C4-2B (cell line): ENCODE results near the gene TSPAN16.

ENCODE experiments used
- H3K27ac ChIP-seq: fragments of 450-650 bp; 2 replicates; pipeline ENCODE4 v1.5.1; 2017
- ZFX ChIP-seq: fragments of 450-650 bp; IDR thresholded peaks from 2 replicates; pipeline ENCODE4 v1.6.1; 2017
- TF ChIP-seq, protein P1 (sequence below): fragments of 450-650 bp; conservative IDR thresholded peaks from 2 replicates; pipeline ENCODE4 v1.5.1; 2017; ENCODE audit warnings: mild to moderate bottlenecking

Gene TSPAN16

DNA sequence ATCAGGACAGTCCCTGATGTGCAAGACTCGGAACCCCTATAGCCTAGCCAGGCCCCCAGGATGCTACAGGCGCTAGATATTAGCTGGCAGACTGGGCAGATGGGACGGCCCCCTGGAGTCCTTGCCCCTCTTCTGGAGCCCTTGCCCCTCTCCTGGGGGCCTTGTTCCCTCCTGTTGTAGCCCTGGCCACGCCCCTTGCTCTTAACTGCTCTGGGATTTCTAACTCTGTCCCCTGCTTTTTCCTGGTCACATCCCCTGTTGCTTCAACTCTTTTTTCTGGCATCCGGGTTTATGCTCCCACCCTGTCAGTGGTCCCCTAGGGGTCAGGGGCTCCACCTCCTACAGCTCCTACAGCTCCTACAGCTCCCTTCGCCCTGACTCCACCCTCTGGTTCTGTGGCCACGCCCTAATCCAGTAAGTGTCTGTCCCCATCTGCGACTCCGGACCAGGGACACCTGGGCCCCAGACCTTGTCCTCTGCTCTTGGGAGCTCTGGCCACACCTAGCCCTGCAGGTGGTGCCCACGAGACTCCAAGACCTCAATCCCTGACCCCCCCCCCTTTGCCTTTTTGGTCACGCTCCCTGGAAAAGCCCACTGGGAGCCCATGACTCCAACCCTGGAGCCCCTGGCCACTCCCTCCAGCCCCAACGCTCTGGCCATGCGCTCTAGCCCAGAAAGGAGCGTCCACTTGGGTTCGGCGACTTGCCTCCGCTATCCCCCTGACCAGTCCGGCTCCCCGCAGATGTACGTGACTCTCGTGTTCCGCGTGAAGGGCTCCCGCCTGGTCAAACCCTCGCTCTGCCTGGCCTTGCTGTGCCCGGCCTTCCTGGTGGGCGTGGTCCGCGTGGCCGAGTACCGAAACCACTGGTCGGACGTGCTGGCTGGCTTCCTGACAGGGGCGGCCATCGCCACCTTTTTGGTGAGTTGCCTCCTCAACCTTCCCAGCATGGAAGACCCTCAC is 66.1 kb downstream of the TSPAN16 start:
- TF ChIP-seq, protein P1, sequence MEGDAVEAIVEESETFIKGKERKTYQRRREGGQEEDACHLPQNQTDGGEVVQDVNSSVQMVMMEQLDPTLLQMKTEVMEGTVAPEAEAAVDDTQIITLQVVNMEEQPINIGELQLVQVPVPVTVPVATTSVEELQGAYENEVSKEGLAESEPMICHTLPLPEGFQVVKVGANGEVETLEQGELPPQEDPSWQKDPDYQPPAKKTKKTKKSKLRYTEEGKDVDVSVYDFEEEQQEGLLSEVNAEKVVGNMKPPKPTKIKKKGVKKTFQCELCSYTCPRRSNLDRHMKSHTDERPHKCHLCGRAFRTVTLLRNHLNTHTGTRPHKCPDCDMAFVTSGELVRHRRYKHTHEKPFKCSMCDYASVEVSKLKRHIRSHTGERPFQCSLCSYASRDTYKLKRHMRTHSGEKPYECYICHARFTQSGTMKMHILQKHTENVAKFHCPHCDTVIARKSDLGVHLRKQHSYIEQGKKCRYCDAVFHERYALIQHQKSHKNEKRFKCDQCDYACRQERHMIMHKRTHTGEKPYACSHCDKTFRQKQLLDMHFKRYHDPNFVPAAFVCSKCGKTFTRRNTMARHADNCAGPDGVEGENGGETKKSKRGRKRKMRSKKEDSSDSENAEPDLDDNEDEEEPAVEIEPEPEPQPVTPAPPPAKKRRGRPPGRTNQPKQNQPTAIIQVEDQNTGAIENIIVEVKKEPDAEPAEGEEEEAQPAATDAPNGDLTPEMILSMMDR = no peak
- TF ChIP-seq ZFX = no peak
- no peak overlapping the region for H3K27ac ChIP-seq

DNA sequence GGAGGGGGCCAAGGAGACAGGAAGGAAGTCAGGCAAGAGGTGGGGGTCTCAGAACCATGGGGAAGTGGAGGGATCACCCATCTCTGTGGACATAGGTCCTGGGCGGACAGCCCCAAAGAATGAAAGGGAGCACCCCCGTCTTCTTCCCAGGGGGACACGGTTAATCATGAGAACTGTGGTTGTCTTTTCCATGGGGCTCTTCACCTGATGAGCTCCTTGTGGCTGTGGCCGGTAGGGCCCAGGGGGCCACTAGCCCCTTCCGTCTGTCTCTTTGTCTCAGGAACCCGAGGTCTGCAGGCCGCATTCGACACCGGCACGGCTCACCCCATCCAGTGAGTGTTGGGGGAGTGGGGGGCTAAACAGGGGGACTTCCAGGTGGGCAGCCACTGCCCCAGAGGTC is 67.9 kb downstream of the TSPAN16 start:
- no peak for TF ChIP-seq ZFX
- TF ChIP-seq, protein P1 = no peak
- no peak overlapping the region for H3K27ac ChIP-seq

DNA sequence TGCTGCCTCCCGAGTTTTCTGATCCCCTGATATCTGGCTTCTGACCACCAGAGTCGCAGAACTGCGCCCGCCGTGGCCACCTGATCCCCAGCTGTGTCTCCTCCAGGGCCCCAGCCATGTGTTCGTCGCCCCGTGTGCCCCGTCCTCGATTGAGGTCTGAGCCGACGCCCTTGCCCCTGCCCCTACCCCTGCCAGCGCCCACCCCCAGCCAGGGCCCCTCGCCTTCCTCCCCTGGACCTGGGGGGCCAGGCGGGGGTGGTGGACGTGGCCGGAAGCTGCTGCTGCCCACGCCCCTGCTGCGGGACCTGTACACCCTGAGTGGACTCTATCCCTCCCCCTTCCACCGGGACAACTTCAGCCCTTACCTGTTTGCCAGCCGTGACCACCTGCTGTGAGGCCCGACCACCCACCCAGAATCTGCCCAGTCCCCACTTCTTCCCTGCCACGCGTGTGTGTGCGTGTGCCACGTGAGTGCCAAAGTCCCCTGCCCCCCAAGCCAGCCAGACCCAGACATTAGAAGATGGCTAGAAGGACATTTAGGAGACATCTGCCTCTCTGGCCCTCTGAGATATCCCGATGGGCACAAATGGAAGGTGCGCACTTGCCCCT is 68.4 kb downstream of the TSPAN16 start:
- no peak for TF ChIP-seq ZFX
- TF ChIP-seq, protein P1 = no peak
- H3K27ac ChIP-seq = no peak overlapping the region

DNA sequence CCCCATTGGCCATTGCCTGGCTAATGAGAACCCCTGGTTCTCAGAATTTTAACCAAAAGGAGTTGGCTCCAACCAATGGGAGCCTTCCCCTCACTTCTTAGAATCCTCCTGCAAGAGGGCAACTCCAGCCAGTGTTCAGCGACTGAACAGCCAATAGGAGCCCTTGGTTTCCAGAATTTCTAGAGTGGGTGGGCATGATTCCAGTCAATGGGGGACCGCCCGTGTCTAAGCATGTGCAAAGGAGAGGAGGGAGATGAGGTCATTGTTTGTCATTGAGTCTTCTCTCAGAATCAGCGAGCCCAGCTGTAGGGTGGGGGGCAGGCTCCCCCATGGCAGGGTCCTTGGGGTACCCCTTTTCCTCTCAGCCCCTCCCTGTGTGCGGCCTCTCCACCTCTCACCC is 69.0 kb downstream of the TSPAN16 start:
- no peak overlapping the region for H3K27ac ChIP-seq
- TF ChIP-seq, protein P1 = no peak
- TF ChIP-seq ZFX = no peak
